HEK293 (cell line): ENCODE results near the gene CHRM2.

Source experiments
- CTCF ChIA-PET: fragments of 350-600 bp; formaldehyde crosslinking; extraction: SDS; loops from one replicate; lab custom pipeline; 2021; ENCODE audit warnings: antibody characterized with exemption; lab: Yijun Ruan, JAX
- POLR2A ChIA-PET: fragments of 300-600 bp; formaldehyde crosslinking; extraction: SDS; loops from one replicate; lab custom pipeline; 2020; ENCODE audit warnings: antibody characterized with exemption, inconsistent platforms; lab: Yijun Ruan, JAX
- H3K27ac ChIP-seq: fragments of 200-500 bp; sonication (Bioruptor generic); 2 replicates; pipeline ENCODE4 v1.5.1; 2014; ENCODE audit warnings: low read depth, low read length, control low read depth, inconsistent platforms; ENCODE audit errors: extremely low read depth
- H3K36me3 ChIP-seq, 2 experiments: fragments of 200-500 bp in 1 of 2; sonication (Bioruptor generic) in 1 of 2; 1 replicate in 1 of 2; 2 replicates in 1 of 2; pipeline ENCODE4 v1.5.1; 2014 to 2017; ENCODE audit warnings: inconsistent platforms in 2 of 2, low read length in 2 of 2; ENCODE audit not compliant: control insufficient read depth in 2 of 2, insufficient read depth in 1 of 2
- H3K4me1 ChIP-seq: fragments of 200-500 bp; sonication (Bioruptor generic); 2 replicates; pipeline ENCODE4 v1.5.1; 2014; ENCODE audit warnings: mild to moderate bottlenecking, low read length, inconsistent platforms; ENCODE audit not compliant: control insufficient read depth, insufficient read depth
- H3K4me3 ChIP-seq: 2 replicates; pipeline ENCODE4 v1.5.1; 2011; ENCODE audit warnings: low read depth, mild to moderate bottlenecking, control low read depth, low read length, moderate library complexity
- H3K9me3 ChIP-seq: fragments of 200-500 bp; sonication (Bioruptor generic); 2 replicates; pipeline ENCODE4 v1.5.1; 2014; ENCODE audit warnings: low read depth, low read length, inconsistent platforms; ENCODE audit not compliant: control insufficient read depth, insufficient read depth
- KLF16 ChIP-seq: fragments of 450-650 bp; formaldehyde crosslinking; IDR thresholded peaks from 2 replicates; pipeline ENCODE4 v1.5.1; 2017; ENCODE audit warnings: missing biosample characterization, missing genetic modification characterization
- KLF9 ChIP-seq: fragments of 450-650 bp; formaldehyde crosslinking; IDR thresholded peaks from 2 replicates; pipeline ENCODE4 v1.5.1; 2016; ENCODE audit warnings: missing biosample characterization, missing genetic modification characterization, low read depth
- REPIN1 ChIP-seq: fragments of 450-650 bp; formaldehyde crosslinking; IDR thresholded peaks from 2 replicates; pipeline ENCODE4 v1.5.1; 2017; ENCODE audit warnings: missing biosample characterization, missing genetic modification characterization, low read depth
- SCRT1 ChIP-seq: fragments of 450-650 bp; formaldehyde crosslinking; IDR thresholded peaks from 2 replicates; pipeline ENCODE4 v1.5.1; 2016; ENCODE audit warnings: missing biosample characterization, missing genetic modification characterization, borderline replicate concordance
- SP7 ChIP-seq: fragments of 450-650 bp; formaldehyde crosslinking; IDR thresholded peaks from 2 replicates; pipeline ENCODE4 v1.5.1; 2016; ENCODE audit warnings: missing biosample characterization, missing genetic modification characterization
- YY2 ChIP-seq: fragments of 450-650 bp; formaldehyde crosslinking; IDR thresholded peaks from 2 replicates; pipeline ENCODE4 v1.5.1; 2016; ENCODE audit warnings: missing biosample characterization, missing genetic modification characterization
- ZBTB8A ChIP-seq: fragments of 450-650 bp; formaldehyde crosslinking; IDR thresholded peaks from 2 replicates; pipeline ENCODE4 v1.5.1; 2016; ENCODE audit warnings: missing biosample characterization, missing genetic modification characterization
- ZFHX2 ChIP-seq: fragments of 450-650 bp; formaldehyde crosslinking; conservative IDR thresholded peaks from 2 replicates; pipeline ENCODE4 v1.5.1; 2016; ENCODE audit warnings: missing biosample characterization, missing genetic modification characterization
- ZNF138 ChIP-seq: fragments of 450-650 bp; formaldehyde crosslinking; IDR thresholded peaks from 2 replicates; pipeline ENCODE4 v1.5.1; 2016; ENCODE audit warnings: missing biosample characterization, missing genetic modification characterization, borderline replicate concordance
- ZNF157 ChIP-seq: fragments of 450-650 bp; formaldehyde crosslinking; IDR thresholded peaks from 2 replicates; pipeline ENCODE4 v1.5.1; 2016; ENCODE audit warnings: missing biosample characterization, missing genetic modification characterization
- ZNF184 ChIP-seq: fragments of 450-650 bp; IDR thresholded peaks from 2 replicates; pipeline ENCODE4 v1.5.1; 2018; ENCODE audit warnings: missing biosample characterization, mild to moderate bottlenecking, missing genetic modification characterization
- ZNF366 ChIP-seq: fragments of 450-650 bp; formaldehyde crosslinking; conservative IDR thresholded peaks from 2 replicates; pipeline ENCODE4 v1.5.1; 2016; ENCODE audit warnings: missing biosample characterization, missing genetic modification characterization
- ZNF391 ChIP-seq: fragments of 450-650 bp; formaldehyde crosslinking; IDR thresholded peaks from 2 replicates; pipeline ENCODE4 v1.5.1; 2016; ENCODE audit warnings: low read depth, missing biosample characterization, missing genetic modification characterization, borderline replicate concordance
- ZNF404 ChIP-seq: fragments of 450-650 bp; formaldehyde crosslinking; IDR thresholded peaks from 2 replicates; pipeline ENCODE4 v1.5.1; 2017; ENCODE audit warnings: missing biosample characterization, missing genetic modification characterization
- ZNF544 ChIP-seq: fragments of 450-650 bp; formaldehyde crosslinking; IDR thresholded peaks from 2 replicates; pipeline ENCODE4 v1.5.0; 2017; ENCODE audit warnings: missing biosample characterization, missing genetic modification characterization
- ZNF585B ChIP-seq: fragments of 450-650 bp; formaldehyde crosslinking; IDR thresholded peaks from 2 replicates; pipeline ENCODE4 v1.5.1; 2016; ENCODE audit warnings: missing biosample characterization, missing genetic modification characterization
- ZNF623 ChIP-seq: fragments of 450-650 bp; formaldehyde crosslinking; IDR thresholded peaks from 2 replicates; pipeline ENCODE4 v1.5.1; 2016; ENCODE audit warnings: missing biosample characterization, missing genetic modification characterization
- ZNF664 ChIP-seq: fragments of 450-650 bp; formaldehyde crosslinking; IDR thresholded peaks from 2 replicates; pipeline ENCODE4 v1.5.1; 2016; ENCODE audit warnings: missing biosample characterization, missing genetic modification characterization
- ZNF777 ChIP-seq: fragments of 450-650 bp; formaldehyde crosslinking; IDR thresholded peaks from 2 replicates; pipeline ENCODE4 v1.5.1; 2017; ENCODE audit warnings: missing biosample characterization, missing genetic modification characterization, borderline replicate concordance
- TF ChIP-seq, protein P1 (sequence below): fragments of 450-650 bp; formaldehyde crosslinking; conservative IDR thresholded peaks from 2 replicates; pipeline ENCODE4 v1.5.1; 2016; ENCODE audit warnings: low read depth, missing biosample characterization, missing genetic modification characterization
- TF ChIP-seq, protein P2 (sequence below): sonication (generic); formaldehyde crosslinking; IDR thresholded peaks from 2 replicates; pipeline ENCODE4 v1.8.1; 2022; ENCODE audit warnings: mild to moderate bottlenecking, moderate library complexity, missing genetic modification reagents
- TF ChIP-seq, protein P3 (sequence below): fragments of 450-650 bp; formaldehyde crosslinking; conservative IDR thresholded peaks from 2 replicates; pipeline ENCODE4 v1.5.1; 2016; ENCODE audit warnings: low read depth, missing biosample characterization, missing genetic modification characterization
- TF ChIP-seq, protein P4 (sequence below): fragments of 450-650 bp; formaldehyde crosslinking; IDR thresholded peaks from 2 replicates; pipeline ENCODE4 v1.5.1; 2016; ENCODE audit warnings: missing biosample characterization, missing genetic modification characterization
- TF ChIP-seq, protein P5 (sequence below): fragments of 450-650 bp; formaldehyde crosslinking; optimal IDR thresholded peaks from 2 replicates; pipeline ENCODE3; 2016; ENCODE audit warnings: missing biosample characterization, mild to moderate bottlenecking, missing genetic modification characterization

The CHRM2 gene

DNA sequence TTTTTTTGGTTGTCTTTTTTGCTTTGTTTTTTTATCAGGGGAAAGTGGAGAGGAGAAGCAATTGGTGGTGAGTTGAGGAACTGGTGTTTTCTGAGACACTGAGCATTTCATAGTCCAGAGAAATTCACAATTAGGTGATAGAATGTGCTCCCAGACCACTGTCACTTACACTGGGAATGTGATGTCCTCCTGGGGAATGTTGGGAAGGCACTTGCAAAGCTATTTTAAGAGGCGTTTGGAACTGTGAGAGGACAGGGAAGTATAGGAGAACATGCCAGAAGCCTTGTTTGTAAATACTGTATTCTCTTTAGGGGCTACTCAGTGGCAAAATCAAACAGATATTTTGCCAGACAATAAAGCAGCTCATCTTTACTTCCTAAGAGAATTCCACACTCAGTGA, 16.0 kb downstream of the CHRM2 start:
- H3K36me3 ChIP-seq = no peaks in the 10 kb centered on the region
- TF ChIP-seq ZNF777 = no peak
- no peak for TF ChIP-seq YY2 (tag by site-specific recombination)
- TF ChIP-seq, protein P1, sequence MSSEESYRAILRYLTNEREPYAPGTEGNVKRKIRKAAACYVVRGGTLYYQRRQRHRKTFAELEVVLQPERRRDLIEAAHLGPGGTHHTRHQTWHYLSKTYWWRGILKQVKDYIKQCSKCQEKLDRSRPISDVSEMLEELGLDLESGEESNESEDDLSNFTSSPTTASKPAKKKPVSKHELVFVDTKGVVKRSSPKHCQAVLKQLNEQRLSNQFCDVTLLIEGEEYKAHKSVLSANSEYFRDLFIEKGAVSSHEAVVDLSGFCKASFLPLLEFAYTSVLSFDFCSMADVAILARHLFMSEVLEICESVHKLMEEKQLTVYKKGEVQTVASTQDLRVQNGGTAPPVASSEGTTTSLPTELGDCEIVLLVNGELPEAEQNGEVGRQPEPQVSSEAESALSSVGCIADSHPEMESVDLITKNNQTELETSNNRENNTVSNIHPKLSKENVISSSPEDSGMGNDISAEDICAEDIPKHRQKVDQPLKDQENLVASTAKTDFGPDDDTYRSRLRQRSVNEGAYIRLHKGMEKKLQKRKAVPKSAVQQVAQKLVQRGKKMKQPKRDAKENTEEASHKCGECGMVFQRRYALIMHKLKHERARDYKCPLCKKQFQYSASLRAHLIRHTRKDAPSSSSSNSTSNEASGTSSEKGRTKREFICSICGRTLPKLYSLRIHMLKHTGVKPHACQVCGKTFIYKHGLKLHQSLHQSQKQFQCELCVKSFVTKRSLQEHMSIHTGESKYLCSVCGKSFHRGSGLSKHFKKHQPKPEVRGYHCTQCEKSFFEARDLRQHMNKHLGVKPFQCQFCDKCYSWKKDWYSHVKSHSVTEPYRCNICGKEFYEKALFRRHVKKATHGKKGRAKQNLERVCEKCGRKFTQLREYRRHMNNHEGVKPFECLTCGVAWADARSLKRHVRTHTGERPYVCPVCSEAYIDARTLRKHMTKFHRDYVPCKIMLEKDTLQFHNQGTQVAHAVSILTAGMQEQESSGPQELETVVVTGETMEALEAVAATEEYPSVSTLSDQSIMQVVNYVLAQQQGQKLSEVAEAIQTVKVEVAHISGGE (tag by site-specific recombination) = no peak
- no peak for TF ChIP-seq ZNF391 (tag by site-specific recombination)
- TF ChIP-seq, protein P2, sequence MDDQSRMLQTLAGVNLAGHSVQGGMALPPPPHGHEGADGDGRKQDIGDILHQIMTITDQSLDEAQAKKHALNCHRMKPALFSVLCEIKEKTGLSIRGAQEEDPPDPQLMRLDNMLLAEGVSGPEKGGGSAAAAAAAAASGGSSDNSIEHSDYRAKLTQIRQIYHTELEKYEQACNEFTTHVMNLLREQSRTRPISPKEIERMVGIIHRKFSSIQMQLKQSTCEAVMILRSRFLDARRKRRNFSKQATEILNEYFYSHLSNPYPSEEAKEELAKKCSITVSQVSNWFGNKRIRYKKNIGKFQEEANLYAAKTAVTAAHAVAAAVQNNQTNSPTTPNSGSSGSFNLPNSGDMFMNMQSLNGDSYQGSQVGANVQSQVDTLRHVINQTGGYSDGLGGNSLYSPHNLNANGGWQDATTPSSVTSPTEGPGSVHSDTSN (CRISPR knock-in tag) = no peak
- no peak for TF ChIP-seq KLF9
- TF ChIP-seq SP7 (tag by site-specific recombination) = no peak
- TF ChIP-seq, all 188 proteins: peak for 0
- Histone ChIP-seq H3K4me1 (no peaks in the 10 kb centered on the region), H3K9me3 (no peaks in the 10 kb centered on the region), H3K4me3 (no peak overlapping the region), H3K27ac (no peak overlapping the region)
- ChIA-PET CTCF (interaction anchor here (0.6 to 1.4 kb wide), 2 partner anchors 10 to 493 kb away, joined by 4 to 9 read pairs; no protein-coding TSS in a partner anchor), POLR2A (no interaction called here)

DNA sequence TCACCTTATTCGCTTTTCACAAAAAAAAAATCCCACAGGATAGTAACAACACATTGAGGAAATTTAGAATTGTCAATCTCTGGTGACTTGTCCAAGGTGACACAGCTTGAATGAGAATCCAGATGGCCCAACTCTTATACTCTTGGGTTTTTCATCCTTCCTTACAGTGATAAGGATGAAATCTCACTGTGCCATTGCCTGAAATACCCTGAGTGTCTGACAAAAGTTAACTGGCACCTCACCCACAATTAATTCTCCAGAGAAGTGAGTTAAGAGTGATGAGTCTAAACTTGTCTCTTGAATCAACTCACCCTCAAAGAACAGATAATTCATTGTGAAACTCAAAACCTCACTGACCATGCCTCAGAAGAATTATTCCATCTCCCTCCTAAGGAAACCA, 18.9 kb downstream of the CHRM2 start:
- CTCF ChIA-PET = no interaction called here

More for the DNA sequence above, 18.9 kb downstream of the CHRM2 start:
- H3K27ac ChIP-seq = no peak overlapping the region
- H3K36me3 ChIP-seq = no peaks in the 10 kb centered on the region
- POLR2A ChIA-PET = no interaction called here
- no peaks in the 10 kb centered on the region for H3K4me1 ChIP-seq
- H3K4me3 ChIP-seq = no peak overlapping the region
- TF ChIP-seq, protein P3, sequence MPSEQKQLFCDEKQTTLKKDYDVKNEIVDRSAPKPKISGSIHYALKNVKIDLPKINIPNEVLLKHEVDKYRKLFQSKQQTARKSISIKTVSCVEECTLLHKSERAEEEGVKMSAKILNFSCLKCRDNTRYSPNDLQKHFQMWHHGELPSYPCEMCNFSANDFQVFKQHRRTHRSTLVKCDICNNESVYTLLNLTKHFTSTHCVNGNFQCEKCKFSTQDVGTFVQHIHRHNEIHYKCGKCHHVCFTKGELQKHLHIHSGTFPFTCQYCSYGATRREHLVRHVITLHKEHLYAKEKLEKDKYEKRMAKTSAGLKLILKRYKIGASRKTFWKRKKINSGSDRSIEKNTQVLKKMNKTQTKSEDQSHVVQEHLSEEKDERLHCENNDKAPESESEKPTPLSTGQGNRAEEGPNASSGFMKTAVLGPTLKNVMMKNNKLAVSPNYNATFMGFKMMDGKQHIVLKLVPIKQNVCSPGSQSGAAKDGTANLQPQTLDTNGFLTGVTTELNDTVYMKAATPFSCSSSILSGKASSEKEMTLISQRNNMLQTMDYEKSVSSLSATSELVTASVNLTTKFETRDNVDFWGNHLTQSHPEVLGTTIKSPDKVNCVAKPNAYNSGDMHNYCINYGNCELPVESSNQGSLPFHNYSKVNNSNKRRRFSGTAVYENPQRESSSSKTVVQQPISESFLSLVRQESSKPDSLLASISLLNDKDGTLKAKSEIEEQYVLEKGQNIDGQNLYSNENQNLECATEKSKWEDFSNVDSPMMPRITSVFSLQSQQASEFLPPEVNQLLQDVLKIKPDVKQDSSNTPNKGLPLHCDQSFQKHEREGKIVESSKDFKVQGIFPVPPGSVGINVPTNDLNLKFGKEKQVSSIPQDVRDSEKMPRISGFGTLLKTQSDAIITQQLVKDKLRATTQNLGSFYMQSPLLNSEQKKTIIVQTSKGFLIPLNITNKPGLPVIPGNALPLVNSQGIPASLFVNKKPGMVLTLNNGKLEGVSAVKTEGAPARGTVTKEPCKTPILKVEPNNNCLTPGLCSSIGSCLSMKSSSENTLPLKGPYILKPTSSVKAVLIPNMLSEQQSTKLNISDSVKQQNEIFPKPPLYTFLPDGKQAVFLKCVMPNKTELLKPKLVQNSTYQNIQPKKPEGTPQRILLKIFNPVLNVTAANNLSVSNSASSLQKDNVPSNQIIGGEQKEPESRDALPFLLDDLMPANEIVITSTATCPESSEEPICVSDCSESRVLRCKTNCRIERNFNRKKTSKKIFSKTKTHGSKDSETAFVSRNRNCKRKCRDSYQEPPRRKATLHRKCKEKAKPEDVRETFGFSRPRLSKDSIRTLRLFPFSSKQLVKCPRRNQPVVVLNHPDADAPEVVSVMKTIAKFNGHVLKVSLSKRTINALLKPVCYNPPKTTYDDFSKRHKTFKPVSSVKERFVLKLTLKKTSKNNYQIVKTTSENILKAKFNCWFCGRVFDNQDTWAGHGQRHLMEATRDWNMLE (tag by site-specific recombination) = no peak
- no peak for TF ChIP-seq ZNF138 (tag by site-specific recombination)
- no peak for TF ChIP-seq REPIN1 (tag by site-specific recombination)
- no peak for TF ChIP-seq ZNF623
- no peak for TF ChIP-seq ZNF366 (tag by site-specific recombination)
- no peak for TF ChIP-seq ZBTB8A (tag by site-specific recombination)
- no peak for TF ChIP-seq ZNF404 (tag by site-specific recombination)
- TF ChIP-seq ZNF585B (tag by site-specific recombination) = no peak
- no peak for TF ChIP-seq SCRT1 (tag by site-specific recombination)
- TF ChIP-seq ZNF664 (tag by site-specific recombination) = no peak
- TF ChIP-seq ZFHX2 = no peak
- TF ChIP-seq KLF16 = no peak
- no peak for TF ChIP-seq ZNF544 (tag by site-specific recombination)
- TF ChIP-seq, protein P4, sequence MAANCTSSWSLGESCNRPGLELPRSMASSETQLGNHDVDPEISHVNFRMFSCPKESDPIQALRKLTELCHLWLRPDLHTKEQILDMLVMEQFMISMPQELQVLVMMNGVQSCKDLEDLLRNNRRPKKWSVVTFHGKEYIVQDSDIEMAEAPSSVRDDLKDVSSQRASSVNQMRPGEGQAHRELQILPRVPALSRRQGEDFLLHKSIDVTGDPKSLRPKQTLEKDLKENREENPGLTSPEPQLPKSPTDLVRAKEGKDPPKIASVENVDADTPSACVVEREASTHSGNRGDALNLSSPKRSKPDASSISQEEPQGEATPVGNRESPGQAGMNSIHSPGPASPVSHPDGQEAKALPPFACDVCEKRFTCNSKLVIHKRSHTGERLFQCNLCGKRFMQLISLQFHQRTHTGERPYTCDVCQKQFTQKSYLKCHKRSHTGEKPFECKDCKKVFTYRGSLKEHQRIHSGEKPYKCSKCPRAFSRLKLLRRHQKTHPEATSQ (tag by site-specific recombination) = no peak
- TF ChIP-seq ZNF184 (tag by site-specific recombination) = no peak
- TF ChIP-seq, protein P5, sequence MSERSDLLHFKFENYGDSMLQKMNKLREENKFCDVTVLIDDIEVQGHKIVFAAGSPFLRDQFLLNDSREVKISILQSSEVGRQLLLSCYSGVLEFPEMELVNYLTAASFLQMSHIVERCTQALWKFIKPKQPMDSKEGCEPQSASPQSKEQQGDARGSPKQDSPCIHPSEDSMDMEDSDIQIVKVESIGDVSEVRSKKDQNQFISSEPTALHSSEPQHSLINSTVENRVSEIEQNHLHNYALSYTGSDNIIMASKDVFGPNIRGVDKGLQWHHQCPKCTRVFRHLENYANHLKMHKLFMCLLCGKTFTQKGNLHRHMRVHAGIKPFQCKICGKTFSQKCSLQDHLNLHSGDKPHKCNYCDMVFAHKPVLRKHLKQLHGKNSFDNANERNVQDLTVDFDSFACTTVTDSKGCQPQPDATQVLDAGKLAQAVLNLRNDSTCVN (tag by site-specific recombination) = no peak
- TF ChIP-seq ZNF157 (tag by site-specific recombination) = no peak
- no peaks in the 10 kb centered on the region for H3K9me3 ChIP-seq
